ENCODE results near the gene NAT9. TPM values are rescaled to one million over a fixed set of nuclear protein-coding genes. Genes with fewer than 3 reads are reported as not detected.

Gene NAT9
- total and polyA plus RNA-seq, 2 donors (not counting 1 experiment from before 2014, with no cell fraction given): 34.7 to 39.6 TPM

- Histone ChIP-seq H3K27me3 (ENCODE audit: control insufficient read depth, insufficient read depth, low read length) (no peaks in the 10 kb centered on the region), H4K20me1 (ENCODE audit: control insufficient read depth, extremely low read depth, insufficient read depth, low read length) (no peaks in the 10 kb centered on the region), H3K9me3 (ENCODE audit: control insufficient read depth, insufficient read depth, low read depth, low read length) (no peaks in the 10 kb centered on the region), H3K9ac (ENCODE audit: insufficient read depth, low read length) (no peak overlapping the region), H3K36me3 (ENCODE audit: control insufficient read depth, insufficient read depth, low read length) (no peaks in the 10 kb centered on the region), H3K79me2 (ENCODE audit: control insufficient read depth, insufficient read depth, low read length) (no peaks in the 10 kb centered on the region), H3K4me1 (ENCODE audit: control insufficient read depth, extremely low read depth, insufficient read depth, low read length) (peaks cover 8% of the 10 kb centered on the region), H3K27ac (ENCODE audit: insufficient read depth, low read length) (no peak overlapping the region), H3K4me3 (replicated peaks in 1 of 4; ENCODE audit: control extremely low read depth in 1 of 4, insufficient read depth in 1 of 4, low read depth in 3 of 4, low read length in 4 of 4) (no peak overlapping the region), H2AFZ (ENCODE audit: low read length) (no peak overlapping the region), H3K4me2 (ENCODE audit: extremely low read depth, insufficient read depth, low read length) (no peak overlapping the region)
- TF ChIP-seq CTCF (conservative IDR thresholded peaks at IDR 0.05 in 1 of 2, IDR thresholded peaks at IDR 0.05 in 1 of 2; ENCODE audit: low read depth in 1 of 2, low read length in 2 of 2) (no peak), EZH2 (IDR thresholded peaks at IDR 0.05; ENCODE audit: low read length, missing control alignments) (no peak)
- no peak for DNase-seq (ENCODE audit: low read depth in 2 of 2)
Measured at GRCh38 chr17:74744349-74744713, 31.8 kb downstream of the NAT9 start.

- DNase-seq (ENCODE audit: low read depth in 2 of 2): no peak
- Histone ChIP-seq H3K27me3 (ENCODE audit: control insufficient read depth, insufficient read depth, low read length) (peaks cover 3% of the 10 kb centered on the region), H3K4me2 (ENCODE audit: extremely low read depth, insufficient read depth, low read length) (no peak overlapping the region), H3K9ac (ENCODE audit: insufficient read depth, low read length) (no peak overlapping the region), H3K4me1 (ENCODE audit: control insufficient read depth, extremely low read depth, insufficient read depth, low read length) (peaks cover 8% of the 10 kb centered on the region), H3K4me3 (replicated peaks in 1 of 4; ENCODE audit: control extremely low read depth in 1 of 4, insufficient read depth in 1 of 4, low read depth in 3 of 4, low read length in 4 of 4) (no peak overlapping the region), H2AFZ (ENCODE audit: low read length) (no peak overlapping the region), H3K9me3 (ENCODE audit: control insufficient read depth, insufficient read depth, low read depth, low read length) (no peaks in the 10 kb centered on the region), H3K27ac (ENCODE audit: insufficient read depth, low read length) (no peak overlapping the region), H3K36me3 (ENCODE audit: control insufficient read depth, insufficient read depth, low read length) (no peaks in the 10 kb centered on the region), H3K79me2 (ENCODE audit: control insufficient read depth, insufficient read depth, low read length) (no peaks in the 10 kb centered on the region), H4K20me1 (ENCODE audit: control insufficient read depth, extremely low read depth, insufficient read depth, low read length) (no peaks in the 10 kb centered on the region)
- TF ChIP-seq CTCF (conservative IDR thresholded peaks at IDR 0.05 in 1 of 2, IDR thresholded peaks at IDR 0.05 in 1 of 2; ENCODE audit: low read depth in 1 of 2, low read length in 2 of 2) (no peak), EZH2 (IDR thresholded peaks at IDR 0.05; ENCODE audit: low read length, missing control alignments) (no peak)
Measured at GRCh38 chr17:74743755-74744154, 32.4 kb downstream of the NAT9 start.

GRCh38 chr17:74742978-74743545 lies 33.1 kb downstream of the NAT9 start:
- no peak overlapping the region for H3K9ac ChIP-seq (ENCODE audit: insufficient read depth, low read length)
- H3K27ac ChIP-seq (ENCODE audit: insufficient read depth, low read length): no peak overlapping the region
- H3K4me1 ChIP-seq (ENCODE audit: control insufficient read depth, extremely low read depth, insufficient read depth, low read length): peaks cover 8% of the 10 kb centered on the region
- H4K20me1 ChIP-seq (ENCODE audit: control insufficient read depth, extremely low read depth, insufficient read depth, low read length): no peaks in the 10 kb centered on the region
- no peak for DNase-seq (ENCODE audit: low read depth in 2 of 2)
- H2AFZ ChIP-seq (ENCODE audit: low read length): no peak overlapping the region
- H3K4me2 ChIP-seq (ENCODE audit: extremely low read depth, insufficient read depth, low read length): no peak overlapping the region
- no peaks in the 10 kb centered on the region for H3K36me3 ChIP-seq (ENCODE audit: control insufficient read depth, insufficient read depth, low read length)
- no peaks in the 10 kb centered on the region for H3K79me2 ChIP-seq (ENCODE audit: control insufficient read depth, insufficient read depth, low read length)
- H3K27me3 ChIP-seq (ENCODE audit: control insufficient read depth, insufficient read depth, low read length): peaks cover 9% of the 10 kb centered on the region
- no peak overlapping the region for H3K4me3 ChIP-seq (replicated peaks in 1 of 4; ENCODE audit: control extremely low read depth in 1 of 4, insufficient read depth in 1 of 4, low read depth in 3 of 4, low read length in 4 of 4)
- H3K9me3 ChIP-seq (ENCODE audit: control insufficient read depth, insufficient read depth, low read depth, low read length): no peaks in the 10 kb centered on the region
- no peak for TF ChIP-seq CTCF (conservative IDR thresholded peaks at IDR 0.05 in 1 of 2, IDR thresholded peaks at IDR 0.05 in 1 of 2; ENCODE audit: low read depth in 1 of 2, low read length in 2 of 2)
- no peak for TF ChIP-seq EZH2 (IDR thresholded peaks at IDR 0.05; ENCODE audit: low read length, missing control alignments)
